HG02840 (cell line): ENCODE measurements around the gene ERF.

Source experiments
- ATAC-seq: cut with Tn5 transposase; IDR thresholded peaks from one replicate; pipeline ENCODE4 v1.9.1; 2021; ENCODE audit warnings: mild to moderate bottlenecking, moderate library complexity, moderate number of reproducible peaks; ENCODE audit not compliant: unreplicated experiment, low FRiP score

The ERF gene

GRCh38 chr19:42254850-42255765 lies at the start of gene ERF:
TSS of gene ERF (minus strand) at chr19:42255128. CDS start at chr19:42254999, 129 bp downstream.
- ATAC-seq: peak; percentile 55

DNA sequence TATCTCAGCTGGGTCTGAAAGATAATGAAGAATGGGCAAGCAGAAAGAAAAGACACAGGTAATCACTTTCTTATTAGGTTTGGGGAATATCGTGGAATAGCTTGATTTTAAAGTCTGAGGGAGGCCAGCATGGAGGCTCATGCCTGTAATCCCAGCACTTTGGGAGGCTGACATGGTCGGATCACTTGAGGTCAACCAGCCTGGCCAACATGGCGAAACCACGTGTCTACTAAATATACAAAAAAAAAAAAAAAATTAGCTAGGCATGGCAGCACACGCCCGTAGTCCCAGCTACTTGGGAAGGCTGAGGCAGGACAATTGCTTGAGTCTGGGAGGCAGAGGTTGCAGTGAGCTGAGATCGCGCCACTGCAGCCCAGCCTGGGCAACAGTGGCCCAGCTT lies 48.9 kb upstream of the ERF start:
- no peak for ATAC-seq

- ATAC-seq: no peak
Measured at GRCh38 chr19:42303101-42303464, 48.2 kb upstream of the ERF start.

DNA sequence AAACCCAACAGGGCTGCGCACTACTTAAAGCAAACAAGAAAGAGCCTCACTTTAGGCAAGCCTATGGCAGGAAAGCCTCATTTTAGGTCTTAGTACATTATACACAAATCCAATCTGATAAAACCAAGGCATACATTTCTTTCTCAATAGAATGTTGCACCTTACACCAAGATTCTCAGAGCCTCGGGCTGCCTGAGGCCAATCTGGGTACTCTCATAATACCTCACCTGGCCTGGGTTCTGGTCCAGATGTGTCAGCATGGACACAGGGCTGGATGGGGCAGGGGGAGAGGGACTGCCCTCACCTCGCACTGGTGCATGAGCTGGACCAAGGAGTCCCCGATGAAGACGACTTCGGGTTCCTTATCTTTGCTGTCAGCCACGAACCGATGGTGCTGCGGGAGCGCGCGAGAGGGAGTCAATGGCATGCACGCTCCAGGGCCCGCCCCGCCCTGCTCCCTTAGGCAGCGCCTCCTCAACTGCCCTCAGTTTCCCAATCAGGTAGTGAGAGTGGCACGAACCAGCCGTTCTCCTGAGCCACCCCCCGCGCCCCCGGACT lies 46.8 kb upstream of the ERF start, which contains the start of gene PRR19:
Gene PRR19, plus strand, starts transcription at position 487 of the 558 bp plus-strand sequence. CDS start 7,453 bp downstream, outside the sequence.
- ATAC-seq: no peak

DNA sequence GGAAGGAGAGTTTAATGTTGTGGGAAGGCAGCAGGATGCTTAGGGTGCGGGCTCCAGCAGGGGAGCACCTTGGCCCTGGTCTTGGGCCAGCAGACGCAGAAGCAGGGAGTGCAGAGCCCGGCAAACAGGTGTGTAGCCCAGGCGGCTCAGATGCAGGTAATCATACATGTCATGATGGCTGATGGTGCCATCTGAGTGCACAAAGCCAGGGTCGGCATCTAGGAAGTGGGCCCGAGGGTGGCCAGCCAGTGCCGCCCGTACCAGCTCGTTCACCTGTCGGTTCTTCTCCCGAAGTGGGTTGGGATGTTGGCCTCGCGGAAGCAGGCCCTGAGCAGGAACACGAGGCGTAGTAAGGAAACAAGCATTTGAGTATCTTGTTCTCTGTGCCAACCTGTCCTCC lies 42.1 kb upstream of the ERF start:
- no peak for ATAC-seq

DNA sequence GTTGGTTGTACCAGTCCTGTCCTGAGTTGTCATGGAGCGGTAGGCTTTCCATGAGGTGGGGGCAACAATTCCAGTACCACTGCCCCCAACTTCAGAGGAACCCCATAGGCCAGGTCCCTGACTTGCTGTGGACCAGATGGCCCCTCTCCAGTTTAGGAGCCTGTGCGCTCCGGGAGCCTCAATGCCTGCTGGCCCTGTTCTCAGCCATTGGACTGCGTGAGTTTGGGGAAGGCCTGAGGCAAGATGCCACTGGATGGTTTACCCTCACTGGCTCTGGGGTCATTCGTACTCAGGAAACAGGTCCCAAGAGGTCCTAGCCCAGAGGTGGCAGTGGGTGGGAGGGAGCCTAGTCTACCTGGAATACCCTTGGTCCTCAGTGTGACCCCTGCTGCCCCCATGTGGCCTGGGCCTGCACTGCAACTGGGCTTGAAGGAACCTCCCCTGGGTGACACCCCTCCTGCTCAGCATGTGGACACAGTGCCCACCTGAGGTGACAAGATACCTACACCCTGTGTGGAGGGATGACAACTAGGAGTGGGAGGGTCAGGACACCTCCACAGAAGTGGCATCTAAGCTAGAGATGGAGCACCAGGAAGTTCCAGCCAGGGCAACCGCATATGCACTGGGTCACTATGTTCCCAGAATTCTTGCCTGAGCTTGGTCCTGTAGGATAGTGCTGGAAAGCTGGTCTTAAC lies 41.0 kb upstream of the ERF start:
- ATAC-seq: no peak

DNA sequence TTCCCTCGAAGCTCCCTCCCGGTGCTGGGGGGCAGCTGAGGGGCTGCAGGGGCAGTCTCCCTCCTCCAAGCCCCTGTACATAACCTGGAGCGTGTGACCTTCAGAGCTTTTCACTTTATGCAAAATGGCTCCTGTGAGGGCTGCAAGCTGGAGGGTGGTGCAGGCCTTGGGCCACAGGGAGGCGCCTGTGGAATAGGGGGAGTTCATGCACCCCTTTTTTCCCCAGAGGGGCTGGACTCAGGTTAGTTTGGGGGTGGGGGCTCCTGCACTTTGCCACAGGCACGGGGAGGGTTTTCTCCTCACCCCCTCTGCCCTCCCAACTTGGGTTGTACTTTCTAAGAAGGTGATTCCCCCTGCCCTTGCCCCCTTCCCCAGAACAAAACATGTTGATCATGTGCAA lies 40.4 kb upstream of the ERF start:
- ATAC-seq: no peak

- no peak for ATAC-seq
Measured at GRCh38 chr19:42294471-42295137, 39.7 kb upstream of the ERF start.

- ATAC-seq: no peak
Measured at GRCh38 chr19:42293948-42294347, 39.0 kb upstream of the ERF start.

DNA sequence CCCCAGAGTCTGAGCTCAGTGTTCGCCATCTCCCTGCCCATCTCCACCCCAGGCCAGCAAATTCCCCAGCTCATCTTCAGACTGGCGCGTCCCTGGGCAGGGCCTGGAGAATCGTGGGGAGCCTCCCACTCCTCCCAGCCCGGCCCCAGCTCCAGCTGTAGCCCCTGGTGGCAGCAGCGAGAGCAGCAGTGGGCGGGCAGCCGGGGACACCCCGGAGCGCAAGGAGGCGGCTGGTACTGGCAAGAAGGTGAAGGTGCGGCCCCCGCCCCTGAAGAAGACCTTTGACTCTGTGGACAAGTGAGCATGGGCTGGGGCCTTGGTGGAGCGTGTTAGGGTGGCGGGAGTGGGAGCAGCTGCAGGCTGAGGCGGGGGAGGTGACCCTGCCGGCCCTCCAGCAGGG lies 38.6 kb upstream of the ERF start:
- no peak for ATAC-seq

GRCh38 chr19:42292963-42293362 lies 38.0 kb upstream of the ERF start:
- no peak for ATAC-seq

DNA sequence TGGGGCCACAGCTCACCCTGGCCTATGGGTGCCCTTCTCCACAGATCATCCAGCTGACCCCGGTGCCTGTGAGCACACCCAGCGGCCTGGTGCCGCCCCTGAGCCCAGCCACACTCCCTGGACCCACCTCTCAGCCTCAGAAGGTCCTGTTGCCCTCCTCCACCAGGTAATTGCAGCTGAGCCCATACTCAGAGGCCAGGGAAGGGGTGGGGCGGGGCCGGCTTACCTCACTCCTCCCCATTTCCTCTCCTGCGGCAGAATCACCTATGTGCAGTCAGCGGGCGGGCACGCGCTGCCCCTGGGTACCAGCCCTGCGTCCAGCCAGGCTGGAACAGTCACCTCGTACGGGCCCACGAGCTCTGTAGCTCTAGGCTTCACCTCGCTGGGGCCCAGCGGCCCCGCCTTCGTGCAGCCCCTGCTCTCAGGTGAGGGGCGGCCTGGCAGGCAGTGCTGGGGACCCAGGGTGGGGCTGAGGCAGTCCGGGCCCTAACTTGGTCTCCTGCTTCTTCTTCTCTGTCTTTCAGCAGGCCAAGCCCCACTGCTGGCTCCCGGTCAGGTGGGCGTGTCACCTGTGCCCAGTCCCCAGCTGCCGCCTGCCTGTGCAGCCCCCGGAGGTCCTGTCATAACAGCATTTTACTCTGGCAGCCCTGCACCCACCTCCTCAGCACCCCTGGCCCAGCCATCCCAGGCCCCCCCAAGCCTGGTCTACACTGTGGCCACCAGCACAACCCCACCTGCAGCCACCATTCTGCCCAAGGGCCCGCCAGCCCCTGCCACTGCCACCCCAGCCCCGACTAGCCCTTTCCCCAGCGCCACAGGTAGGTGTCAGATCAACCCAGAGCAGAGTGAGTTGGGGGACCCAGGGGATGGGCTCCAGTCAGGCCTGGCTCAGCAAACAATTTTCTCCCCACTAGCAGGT lies 37.4 kb upstream of the ERF start:
- no peak for ATAC-seq

DNA sequence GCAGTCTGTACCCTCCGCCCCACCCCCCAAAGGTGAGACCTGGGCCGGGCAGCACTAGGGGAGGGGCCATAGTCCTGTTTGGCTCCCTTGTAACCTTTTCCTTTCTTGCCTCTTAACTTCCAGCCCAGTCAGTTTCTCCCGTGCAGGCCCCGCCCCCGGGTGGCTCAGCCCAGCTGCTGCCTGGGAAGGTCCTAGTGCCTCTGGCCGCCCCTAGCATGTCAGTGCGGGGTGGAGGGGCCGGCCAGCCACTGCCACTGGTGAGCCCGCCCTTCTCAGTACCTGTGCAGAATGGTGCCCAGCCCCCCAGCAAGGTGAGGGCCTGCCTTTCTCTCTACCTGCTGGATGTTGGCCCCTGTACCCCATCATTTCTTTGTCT lies 36.5 kb upstream of the ERF start:
- no peak for ATAC-seq

- no peak for ATAC-seq
Measured at GRCh38 chr19:42290523-42291434, 35.9 kb upstream of the ERF start.

GRCh38 chr19:42290136-42290522 lies 35.2 kb upstream of the ERF start:
- no peak for ATAC-seq

DNA sequence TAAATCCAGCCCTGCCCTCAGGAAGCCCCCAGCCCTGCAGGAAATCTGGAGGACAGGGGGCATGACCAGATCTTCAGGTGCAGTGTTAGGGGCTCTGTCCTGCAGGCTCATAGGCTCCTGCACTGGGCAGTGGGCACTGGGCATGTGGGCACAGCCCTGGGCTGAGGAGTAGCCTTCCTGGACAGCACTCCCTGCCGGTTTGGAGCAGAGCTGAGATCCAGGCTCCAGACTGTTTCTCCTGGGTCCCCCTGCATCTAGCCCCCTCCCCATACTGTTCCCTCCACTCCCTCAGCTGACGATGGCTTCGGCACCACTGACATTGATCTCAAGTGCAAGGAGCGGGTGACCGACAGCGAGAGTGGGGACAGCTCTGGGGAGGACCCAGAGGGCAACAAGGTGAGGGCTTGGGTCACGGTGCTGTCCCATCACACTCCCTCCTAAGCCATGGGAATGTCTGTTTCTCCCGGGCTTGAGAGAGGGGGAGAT lies 34.7 kb upstream of the ERF start:
- no peak for ATAC-seq

DNA sequence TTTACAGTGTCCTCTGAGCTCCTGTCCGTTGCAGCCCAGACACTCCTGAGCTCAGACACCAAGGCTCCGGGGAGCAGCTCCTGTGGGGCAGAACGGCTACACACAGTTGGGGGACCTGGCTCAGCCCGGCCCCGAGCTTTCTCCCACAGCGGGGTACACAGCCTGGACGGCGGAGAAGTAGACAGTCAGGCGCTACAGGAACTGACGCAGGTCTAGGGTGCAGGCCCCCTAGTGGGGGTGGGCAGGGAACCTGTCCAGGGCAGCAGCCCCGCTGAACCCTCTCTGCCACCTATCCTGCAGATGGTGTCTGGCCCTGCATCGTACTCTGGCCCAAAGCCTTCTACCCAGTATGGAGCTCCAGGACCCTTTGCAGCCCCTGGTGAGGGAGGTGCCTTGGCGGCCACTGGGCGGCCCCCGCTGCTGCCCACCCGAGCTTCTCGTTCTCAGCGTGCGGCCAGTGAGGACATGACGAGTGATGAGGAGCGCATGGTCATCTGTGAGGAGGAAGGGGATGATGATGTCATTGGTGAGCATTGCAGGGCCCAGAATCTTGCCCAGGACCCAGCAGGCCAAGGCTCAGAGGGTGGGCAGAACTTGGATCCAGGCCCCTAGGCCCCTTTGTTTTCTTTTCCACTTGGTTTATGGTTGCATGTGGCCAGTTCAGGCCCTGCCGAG lies 34.1 kb upstream of the ERF start:
- no peak for ATAC-seq

DNA sequence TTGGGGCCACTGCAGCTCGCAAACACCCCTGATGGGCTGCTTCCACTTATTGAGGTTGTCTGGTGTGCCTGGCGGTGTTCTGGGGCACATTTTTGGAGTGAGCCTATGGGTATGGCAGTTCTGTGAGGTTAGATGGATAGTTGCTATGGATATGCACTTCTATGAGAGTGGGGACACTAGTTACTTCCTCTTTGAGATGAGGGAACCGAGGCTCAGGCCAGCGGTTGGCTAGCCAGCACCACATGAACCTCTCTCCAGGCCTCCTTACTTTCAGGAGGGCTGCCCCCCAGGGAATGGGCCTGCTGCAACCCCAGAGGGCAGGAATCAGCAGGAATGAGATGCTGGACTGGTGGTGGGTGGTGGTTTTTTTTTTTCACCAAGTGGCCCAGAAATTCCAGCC lies 33.5 kb upstream of the ERF start:
- ATAC-seq: no peak
